Activated T-cell treated with anti-CD3 and anti-CD28 coated beads for 48 hours (primary cell): ENCODE data around the gene DMD.

ENCODE experiments used
- DNase-seq: peaks from one replicate; pipeline ENCODE4 v3.0.0-alpha.2; 2020; ENCODE audit warnings: low read depth

Gene DMD

DNA sequence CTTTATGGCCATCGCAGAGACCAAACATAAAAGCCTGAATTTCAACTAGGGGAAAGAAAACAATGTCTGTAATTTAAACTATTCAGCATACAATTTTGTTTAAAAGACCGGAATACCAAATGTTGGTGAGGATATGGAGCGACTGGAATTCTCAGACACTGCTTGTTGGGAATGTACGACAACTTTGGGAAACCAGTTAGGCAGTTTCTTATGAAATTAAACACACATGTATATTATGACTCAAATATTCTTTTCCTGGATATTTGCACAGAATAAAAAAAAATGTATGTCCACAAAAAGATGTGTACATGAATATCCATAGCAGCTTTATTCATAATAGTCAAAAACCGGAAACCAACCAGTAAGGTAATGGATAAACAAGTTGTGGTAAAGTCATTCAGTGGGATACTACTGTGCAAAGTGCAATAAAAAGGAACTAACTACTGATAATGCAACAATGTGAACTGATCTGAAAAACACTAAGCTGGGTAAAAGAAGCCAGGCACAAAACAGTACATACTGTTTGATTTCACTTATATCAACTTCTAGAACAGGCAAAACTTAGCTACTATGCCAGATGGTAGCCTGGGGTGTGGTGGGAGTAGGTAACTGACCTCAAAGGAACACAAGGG is 1986.9 kb downstream of the DMD start:
- no peak for DNase-seq

DNA sequence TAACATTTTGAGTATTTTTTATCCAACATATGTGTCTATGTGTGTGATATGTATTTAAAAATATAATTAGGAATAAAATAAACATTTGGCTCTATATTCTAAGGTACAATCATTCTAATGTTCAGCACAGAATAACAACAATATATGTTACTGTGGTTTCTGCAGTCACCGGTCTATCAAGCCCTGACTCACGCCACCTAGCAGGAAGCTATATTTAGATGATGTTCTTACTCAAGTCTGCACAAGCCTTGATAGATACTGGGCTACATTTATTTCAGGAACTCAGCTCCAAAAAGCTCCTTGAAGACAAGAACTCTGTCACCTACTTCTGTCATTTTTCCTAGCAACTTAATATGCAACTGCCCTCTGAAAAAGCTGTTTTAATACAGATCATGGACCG is 1987.5 kb downstream of the DMD start:
- no peak for DNase-seq

DNA sequence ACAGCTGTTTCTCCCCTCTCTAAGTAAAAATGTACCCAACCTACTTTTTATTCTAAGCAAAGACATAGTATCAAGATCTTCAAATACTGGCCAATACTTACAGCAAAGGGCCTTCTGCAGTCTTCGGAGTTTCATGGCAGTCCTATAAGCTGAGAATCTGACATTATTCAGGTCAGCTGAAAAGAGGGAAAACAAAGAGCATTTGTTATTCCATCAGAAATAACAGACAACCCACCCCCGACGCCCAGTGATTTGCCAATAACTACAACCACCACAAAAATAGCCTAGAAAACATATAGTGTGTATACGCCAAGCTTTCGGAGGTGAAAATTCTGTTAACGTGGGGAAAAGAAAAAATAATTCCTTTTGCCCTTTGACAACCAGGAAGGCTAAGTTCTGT is 1988.4 kb downstream of the DMD start:
- no peak for DNase-seq

DNA sequence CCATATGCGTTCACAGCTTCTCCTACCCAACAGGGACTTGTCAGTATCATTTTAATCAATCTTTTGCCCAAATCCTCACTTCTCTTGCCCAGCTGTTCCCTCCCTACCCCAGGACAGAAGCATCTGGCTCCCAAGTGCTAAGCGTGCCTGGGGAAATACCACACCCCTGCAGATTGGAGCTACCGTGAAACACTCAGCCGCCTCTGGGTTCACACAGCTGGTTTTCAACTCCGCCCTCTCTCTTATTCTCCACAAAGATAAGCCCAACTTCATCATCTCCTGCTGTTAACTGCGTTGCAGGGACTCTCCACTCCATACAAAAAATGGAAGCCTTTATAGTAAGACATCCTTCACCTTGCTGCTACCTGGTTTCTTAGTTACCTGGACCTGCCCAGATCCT is 1992.2 kb downstream of the DMD start:
- DNase-seq = no peak

DNA sequence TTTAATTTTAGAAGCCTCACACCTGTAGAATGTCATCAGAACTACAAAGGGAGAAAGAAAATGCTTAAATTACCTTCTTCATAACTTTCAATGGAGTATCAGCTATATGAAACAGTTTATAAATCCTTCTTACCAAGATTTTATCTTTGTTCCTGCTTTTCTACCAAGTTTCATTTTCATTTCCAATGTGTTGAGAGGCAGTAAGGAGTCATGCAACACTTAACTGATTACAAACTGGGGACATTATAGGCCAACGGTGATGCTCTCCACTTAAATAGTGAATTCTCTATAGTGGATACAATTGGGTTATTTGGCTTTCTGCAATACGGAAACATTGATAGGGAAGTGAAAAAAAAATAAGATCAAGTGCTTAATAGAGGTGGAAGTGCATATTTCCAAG is 1994.3 kb downstream of the DMD start:
- no peak for DNase-seq

DNA sequence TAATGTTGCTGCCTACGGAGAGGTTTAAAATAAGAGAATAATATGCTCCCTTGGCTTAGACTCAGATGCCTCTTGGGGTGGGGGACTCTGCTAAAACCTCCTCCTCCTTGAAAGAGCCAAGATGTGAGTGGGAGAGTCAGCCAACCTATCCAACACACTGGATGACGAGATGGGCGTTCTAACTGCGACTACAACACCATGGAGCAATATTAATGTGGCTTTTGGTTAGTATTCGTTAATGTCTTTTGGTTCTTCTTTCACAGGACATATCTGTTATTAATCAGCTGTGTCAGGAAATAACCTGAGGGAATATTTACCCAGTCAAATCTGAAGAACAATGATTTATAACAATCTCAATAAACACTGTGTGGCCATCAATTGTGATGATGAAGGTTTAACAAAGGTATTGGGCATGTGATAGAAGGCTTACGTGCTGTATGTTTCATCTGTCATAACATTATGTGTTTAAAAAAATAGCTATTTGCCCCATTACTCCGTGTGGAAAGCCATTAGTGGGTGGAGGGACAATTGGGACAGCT is 1996.0 kb downstream of the DMD start:
- DNase-seq = no peak

DNA sequence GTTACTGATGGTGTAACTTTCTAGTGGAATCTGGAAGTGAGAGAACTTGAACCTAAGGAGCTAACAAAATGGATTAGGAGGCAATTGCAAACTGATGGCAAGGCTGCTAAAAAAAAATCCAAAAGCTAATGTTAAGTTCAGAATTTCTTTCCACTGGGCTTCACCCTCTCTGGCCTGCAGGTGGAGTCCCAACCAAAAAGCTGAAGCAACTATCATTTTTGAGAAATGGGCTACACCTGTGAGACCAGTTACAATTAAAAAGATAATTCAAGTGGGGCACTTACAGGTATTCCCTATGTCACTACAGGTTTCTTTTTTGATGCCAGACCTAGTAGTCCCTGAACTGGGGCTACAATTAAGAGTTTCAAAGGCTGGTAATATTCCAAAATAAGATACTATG is 1997.4 kb downstream of the DMD start:
- DNase-seq = no peak

DNA sequence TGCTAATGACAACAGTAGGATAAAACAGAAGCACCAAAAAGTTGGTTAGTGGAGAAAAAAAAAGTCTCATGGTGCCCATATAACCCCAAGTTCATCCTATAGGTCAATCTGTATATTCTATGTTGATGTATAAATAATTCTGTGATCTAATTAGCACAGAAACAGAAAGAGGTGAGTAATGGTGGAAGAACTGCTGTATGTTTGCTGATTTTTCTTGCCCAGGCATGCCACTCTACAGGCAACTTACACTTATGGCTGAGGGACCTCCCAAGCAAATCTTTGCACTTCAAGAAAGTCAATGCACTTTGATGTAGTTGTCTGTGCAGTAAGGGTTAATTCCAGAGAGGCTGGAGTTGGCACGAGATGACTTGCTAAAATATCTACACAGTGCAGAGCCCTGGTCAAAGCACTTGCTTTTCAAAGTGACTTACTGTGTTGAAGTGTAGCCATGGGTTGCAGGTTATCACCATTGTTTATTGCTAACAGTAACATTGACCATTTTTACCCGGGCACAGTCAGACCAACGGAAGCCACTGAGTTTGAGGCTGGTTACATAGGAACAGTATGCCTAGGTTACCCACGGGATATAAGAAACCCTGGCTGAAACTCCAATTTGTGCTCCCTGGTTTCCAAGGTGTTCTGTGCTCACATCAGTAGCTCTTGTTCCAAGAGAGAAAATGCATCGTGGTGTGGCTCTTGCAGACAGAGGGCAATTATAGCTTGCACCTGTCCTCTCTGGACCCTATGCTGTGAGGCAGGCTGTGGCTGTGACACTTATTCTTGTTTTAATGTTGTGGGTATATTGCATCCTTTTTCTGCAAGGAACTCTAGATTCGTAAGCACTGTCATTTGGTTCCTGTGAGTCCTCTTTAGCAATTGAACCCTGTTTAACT is 1998.2 kb downstream of the DMD start:
- DNase-seq = no peak

DNA sequence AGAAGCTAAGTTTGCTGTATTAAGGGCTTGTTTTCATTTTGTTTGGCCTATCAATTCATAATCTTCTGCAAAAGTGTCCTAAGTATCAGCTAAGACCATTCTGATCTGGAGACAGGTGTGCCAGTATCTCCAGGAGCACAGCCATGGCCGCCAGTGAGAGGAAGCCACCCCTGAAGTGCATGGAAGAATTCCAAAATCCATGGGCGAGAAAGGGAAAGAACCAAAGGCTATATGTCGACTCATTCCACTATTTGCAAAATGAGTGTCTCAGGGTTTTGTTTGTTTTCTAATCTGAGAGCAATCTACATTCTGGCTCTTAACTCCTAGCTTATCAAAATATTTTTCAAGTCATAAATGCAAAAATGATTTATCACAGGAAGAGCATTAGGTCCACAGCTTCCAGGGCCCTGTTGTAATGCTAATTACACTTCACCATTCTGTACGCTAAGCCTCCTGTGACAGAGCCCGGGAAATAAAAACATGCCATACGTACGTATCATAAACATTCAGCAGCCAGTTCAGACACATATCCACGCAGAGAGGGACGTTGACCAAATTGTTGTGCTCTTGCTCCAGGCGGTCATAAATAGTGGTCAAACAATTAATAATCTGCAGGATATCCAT is 2002.2 kb downstream of the DMD start:
- DNase-seq = no peak

DNA sequence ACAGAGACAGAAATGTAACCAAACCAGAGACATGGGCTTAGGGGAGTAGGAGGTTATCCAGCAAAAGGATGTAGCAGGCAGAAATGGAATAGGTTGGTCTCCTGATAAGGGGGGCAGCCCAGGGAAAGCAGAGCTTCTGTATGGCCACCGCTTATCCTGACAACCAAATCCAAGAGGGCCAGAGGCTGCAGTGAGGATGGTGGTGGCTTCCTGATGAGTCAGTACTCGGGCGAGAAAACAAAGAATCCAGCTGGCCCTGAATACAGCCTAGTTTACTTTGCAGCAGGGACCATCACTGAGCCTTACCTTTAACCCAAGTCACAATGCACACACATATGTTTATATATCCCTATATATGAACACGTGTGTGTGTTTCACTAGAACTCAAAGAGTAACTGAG is 2009.8 kb downstream of the DMD start:
- no peak for DNase-seq

DNA sequence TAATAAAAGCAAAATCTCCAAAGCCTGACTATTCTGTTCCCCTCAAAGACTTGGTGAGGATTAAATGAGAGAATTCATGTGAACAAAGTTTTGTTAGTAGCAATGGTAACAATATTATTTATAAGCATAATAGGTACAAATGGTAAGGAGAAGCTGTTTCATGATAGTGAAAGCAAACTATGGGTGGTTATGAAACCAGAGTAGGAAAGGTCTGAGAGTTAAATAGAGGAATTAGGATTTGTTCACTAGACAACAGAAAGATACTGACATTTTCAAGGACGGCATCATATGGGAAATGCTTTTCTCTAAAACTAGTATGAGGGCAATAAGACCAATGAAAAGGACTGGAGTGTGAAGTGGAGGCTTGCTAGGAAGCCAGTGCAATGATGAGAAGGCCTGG is 2010.9 kb downstream of the DMD start:
- no peak for DNase-seq

DNA sequence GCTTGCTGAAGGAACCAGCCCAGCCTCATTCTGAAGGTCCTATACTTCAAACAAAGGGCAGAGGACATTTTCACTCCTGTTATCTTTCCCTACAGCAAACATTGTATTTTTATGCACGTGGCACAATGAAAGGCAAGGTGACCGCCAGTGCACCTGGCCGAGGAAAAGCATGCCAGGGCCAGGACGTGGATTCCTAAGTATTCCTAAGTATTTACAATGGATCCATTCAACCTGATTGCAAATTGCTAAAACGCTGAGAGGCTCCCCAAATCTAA is 2011.6 kb downstream of the DMD start:
- no peak for DNase-seq

DNA sequence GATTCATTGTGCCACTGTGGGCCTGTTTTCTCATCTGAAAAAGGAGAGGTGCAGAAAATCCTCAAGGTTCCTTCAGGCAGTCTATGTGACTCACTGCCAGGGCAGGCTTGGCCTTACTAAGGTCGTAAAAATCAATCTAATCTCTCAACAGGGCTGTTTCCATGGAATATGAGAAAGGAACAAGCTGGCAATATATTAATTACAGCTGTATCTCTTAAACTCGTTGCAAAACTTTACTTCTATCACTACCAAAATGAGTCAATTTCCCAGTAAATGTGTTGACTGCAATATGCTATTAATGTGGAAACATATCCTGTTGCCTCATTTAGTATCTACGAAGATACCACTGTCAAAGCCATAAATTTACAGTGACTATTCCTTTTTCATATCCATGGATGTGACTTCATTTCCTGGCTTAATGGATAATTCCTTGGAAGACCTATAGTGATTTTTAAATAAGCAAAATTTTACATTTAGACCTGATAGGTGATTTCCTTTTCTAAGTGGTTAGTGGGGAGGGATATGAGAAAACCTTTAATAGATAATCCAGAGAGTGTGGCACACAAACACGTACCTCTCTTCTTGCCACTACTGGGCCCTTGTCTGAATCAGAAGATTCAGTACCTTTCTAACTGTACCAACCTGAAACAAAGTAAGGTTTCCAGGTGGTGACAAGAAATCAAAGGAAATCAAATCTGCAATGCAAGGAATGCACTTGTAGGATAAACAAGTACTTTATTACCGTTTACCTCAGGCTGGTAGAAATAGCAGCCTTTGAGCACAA is 2012.1 kb downstream of the DMD start:
- DNase-seq = no peak

DNA sequence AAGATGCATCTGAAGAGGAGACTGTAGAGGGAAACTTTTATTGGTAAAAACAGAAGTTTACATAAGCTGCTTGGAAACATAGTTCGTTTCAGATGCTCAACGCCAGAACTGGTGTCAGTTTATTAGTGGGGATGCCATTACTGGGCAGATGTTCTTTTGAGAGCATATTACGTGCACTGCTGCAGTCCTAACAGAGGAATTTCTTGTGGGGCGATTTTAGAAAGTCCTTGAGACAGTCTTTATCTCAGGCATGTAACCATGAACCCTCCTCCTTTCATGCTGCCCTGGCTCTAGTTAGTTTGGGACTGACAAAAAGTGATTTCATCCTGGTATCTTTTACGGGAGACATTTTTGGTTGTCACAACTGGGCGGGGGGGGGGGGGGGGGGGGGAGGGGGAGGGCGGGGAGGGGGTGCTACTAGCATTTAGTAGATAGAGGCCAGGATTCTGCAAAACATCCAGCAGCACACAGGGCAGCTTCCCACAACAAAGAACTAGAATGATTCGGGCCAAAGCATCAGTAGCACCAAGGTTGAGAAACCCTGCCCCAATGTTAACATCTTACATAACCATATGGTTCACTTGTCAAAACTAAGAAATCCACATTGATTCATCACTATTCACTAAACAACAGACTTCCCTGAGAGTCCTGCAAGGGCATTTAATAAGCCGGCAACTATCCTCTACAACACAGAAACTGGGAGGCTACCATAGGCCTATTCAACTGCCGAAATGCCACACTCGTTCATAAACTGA is 2021.0 kb downstream of the DMD start:
- no peak for DNase-seq

DNA sequence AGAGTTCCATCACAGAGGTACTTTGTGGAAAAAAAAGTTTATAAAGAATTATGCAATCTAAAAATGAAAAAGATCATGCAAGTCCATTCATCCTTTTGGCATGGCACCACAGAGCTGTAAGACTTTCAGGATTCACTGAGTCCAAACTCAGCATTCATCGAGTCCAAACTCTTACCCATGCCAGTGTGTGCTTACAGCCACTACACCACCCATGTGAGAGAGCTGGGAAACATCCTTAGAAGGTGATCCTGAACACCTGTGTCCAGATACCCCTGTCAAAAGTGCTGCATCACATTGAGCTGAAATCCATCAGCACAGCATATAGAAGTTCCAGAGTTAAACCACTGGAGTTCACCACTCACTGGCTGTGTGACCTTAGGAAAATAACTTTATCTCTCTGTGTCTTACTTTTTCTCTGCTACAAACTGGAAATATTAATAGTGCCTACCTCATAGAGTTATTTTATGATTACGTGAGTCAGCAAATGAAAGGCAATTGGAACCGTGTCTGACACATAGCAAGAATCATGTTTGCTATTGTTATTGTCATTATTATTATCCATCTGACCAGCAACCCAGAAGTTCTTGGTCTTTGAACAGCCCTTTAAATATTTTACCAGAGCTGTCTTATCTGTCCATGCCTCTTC is 2024.5 kb downstream of the DMD start:
- DNase-seq = no peak

DNA sequence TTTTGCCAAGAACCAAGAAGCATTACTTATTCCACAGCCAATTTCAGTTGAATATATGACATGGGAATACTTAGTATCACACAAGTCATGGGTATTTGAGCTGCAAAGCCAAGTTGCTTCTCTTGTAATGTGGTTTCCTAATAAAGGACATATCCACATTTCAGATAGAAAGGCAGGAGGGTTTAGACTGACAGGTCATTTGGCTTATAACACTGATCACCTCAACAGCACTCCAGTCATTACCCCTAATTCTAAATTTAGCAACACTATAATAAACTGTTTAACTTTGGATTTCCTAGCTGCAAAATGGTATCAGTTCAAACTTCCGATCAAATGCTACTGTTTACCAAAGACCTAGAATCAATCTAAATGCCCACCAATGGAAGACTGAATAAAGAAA is 2025.5 kb downstream of the DMD start:
- no peak for DNase-seq

DNA sequence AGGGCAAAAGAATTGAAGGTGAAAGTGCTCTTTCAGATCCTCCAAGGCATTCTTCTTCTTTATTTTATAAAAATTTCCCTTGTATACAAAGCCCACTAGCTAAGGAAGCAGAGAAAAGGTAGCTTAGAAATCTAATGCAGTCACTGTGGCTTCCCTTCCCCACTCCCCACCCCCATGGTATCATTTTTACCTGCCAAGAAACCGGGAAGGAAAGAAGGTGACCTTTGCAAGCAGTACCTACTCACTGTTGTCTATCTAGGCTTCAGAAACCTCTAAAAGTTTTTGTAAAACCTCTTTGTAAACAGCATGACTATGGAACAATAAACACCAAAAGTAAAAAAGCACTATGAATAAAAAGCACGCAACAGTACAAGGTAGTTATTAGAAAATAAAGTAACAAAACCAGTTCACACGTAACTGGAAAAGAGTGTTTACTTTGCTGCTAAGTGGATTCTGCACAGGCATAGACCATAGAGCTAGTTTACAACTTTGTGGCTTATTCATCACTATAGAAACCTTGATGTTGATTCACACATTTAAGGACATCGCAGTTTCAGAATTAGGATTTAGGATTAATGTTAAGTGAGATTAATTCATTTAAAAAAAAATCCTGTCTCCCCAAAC is 2029.9 kb downstream of the DMD start:
- DNase-seq = no peak

DNA sequence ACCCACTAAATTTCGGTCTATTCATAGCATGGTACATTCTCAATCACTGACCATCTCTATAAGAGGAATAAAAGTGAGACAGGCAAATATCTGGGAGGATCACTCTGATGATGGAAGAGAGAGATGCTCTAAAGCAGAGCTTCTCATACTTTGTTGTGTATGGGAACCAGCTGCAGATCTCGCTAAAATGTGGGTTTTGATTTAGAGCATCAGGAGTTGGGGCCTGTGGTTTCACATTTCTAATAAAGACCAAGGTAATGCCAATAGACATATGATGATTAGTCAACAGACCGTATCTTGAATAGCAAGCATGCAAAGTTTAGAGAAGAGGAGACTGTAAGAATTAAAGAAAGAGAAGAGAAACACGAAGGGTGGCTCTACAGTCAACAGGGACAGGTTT is 2032.1 kb downstream of the DMD start:
- DNase-seq = no peak

DNA sequence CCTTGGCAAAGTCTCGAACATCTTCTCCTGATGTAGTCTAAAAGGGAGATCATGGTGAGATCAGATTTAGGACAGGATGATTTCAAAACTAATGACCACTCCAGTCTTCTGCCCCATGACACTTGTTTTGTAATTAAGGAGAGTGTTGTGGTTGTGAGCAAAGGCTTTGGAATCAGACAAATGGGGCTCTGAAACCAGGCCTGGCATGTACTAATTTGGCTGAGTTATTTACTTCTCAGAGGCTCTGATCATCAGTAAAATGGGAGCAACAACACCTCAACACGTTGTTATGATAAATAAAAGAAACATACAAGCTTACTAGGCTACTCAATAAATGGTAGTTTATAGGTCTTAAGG is 2032.6 kb downstream of the DMD start:
- DNase-seq = no peak

DNA sequence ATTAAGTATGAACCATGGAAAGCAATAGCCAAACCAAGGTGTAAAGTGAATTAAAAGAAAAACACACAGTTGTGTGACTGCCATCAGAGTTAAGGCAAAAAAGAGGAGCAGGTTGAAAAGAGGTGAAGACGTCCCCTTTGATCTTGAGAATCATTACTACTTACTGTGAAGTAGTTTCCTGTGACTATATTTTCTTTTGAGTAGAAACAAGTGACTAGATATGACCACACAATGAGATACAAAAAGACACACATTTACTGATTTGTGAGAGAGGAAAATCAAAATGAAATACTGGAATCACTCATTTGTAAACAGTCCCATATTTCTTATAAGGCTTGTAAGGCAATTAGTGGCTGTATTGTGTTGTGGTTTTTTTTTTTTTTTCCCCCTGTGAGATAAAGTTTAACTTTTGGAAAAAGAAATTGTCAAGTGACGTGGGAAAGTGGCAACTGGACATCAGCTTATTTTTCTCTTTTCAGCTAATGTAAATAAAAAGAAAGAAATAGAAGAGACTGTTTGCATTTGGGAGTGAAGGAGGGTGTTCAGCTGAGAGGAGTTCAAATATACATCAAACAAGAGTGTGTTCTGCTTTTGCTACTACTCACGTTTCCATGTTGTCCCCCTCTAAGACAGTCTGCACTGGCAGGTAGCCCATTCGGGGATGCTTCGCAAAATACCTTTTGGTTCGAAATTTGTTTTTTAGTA is 2033.1 kb downstream of the DMD start:
- no peak for DNase-seq
